HepG2 (cell line): ENCODE measurements around the gene ATP6V0A1. TPM values are rescaled to one million over a fixed set of nuclear protein-coding genes. Genes with fewer than 3 reads are reported as not detected.

ENCODE experiments used
- ATAC-seq: fragments of 200-7000 bp; cut with Tn5 transposase; 3 replicates; pipeline ENCODE4 v1.9.1; 2020; ENCODE audit warnings: mild to moderate bottlenecking, moderate library complexity
- BruUV-seq: library from RNA; stranded (reverse); fragments of 400-500 nt; replicated peaks from 2 replicates; lab custom pipeline; 2021; lab: Mats Ljungman, UMichigan
- CTCF ChIA-PET: fragments of 300-600 bp; formaldehyde crosslinking; extraction: SDS; loops from one replicate; lab custom pipeline; 2021; ENCODE audit warnings: low total read pairs, inconsistent platforms, low intra/inter-chr PET ratio; lab: Yijun Ruan, JAX
- POLR2A ChIA-PET: fragments of 350-600 bp; sonication (Branson Sonifier 250); formaldehyde crosslinking; loops from one replicate; lab custom pipeline; 2020; ENCODE audit warnings: antibody characterized with exemption, inconsistent platforms; lab: Yijun Ruan, JAX
- DNase-seq: peaks from one replicate; pipeline ENCODE4 v3.0.0-alpha.2; 2015; ENCODE audit warnings: low spot score
- FAIRE-seq: peaks from 3 replicates; lab custom pipeline; 2011; peaks lifted over from hg19 to GRCh38; lab: Jason Lieb, UNC
- H2AFZ ChIP-seq: one replicate; pipeline ENCODE4 v1.6.1; 2011; ENCODE audit warnings: low read length, inconsistent platforms
- H3K27ac ChIP-seq: fragments of 300-600 bp; 3 replicates; pipeline ENCODE4 v1.8.0; 2011; ENCODE audit warnings: mixed run types, mild to moderate bottlenecking, mixed read lengths, low read length, inconsistent platforms; ENCODE audit not compliant: insufficient read depth; ENCODE audit errors: extremely low read length
- H3K27me3 ChIP-seq, 2 experiments: fragments of 200-600 bp in 1 of 2; 2 replicates in 1 of 2; 3 replicates in 1 of 2; pipeline versions ENCODE4 v1.6.0 to v1.8.0; 2011; ENCODE audit warnings: low read length in 2 of 2, mild to moderate bottlenecking in 2 of 2, moderate library complexity in 2 of 2, inconsistent platforms in 1 of 2; ENCODE audit not compliant: insufficient read depth in 2 of 2, control insufficient read depth in 1 of 2
- H3K36me3 ChIP-seq, 2 experiments: fragments of 200-600 bp in 1 of 2; replicated peaks in 1 of 2; 2 replicates in 1 of 2; 3 replicates in 1 of 2; pipeline versions ENCODE4 v1.5.1 to v1.8.0; 2011; ENCODE audit warnings: low read length in 2 of 2, inconsistent platforms in 1 of 2; ENCODE audit not compliant: insufficient read depth in 2 of 2, control insufficient read depth in 1 of 2
- H3K4me1 ChIP-seq: 2 replicates; pipeline ENCODE4 v1.5.1; 2012; ENCODE audit warnings: low read length, inconsistent platforms; ENCODE audit not compliant: insufficient read depth
- H3K4me2 ChIP-seq: 2 replicates; pipeline ENCODE4 v1.6.0; 2011; ENCODE audit warnings: low read depth, low read length, inconsistent platforms
- H3K4me3 ChIP-seq, 3 experiments: fragments of 200-600 bp in 1 of 3; sonication (generic), shearing (Covaris generic) in 1 of 3; replicated peaks in 1 of 3; 2 replicates each; pipeline ENCODE4 v1.5.1; 2011 to 2016; ENCODE audit warnings: low read length in 3 of 3, inconsistent platforms in 2 of 3, low read depth in 2 of 3, mild to moderate bottlenecking in 2 of 3, control low read depth in 1 of 3, mixed read lengths in 1 of 3; ENCODE audit not compliant: insufficient read depth in 1 of 3
- H3K79me2 ChIP-seq: one replicate; pipeline ENCODE4 v1.6.1; 2011; ENCODE audit warnings: low read length, inconsistent platforms; ENCODE audit not compliant: insufficient read depth
- H3K9ac ChIP-seq: 2 replicates; pipeline ENCODE4 v1.6.0; 2011; ENCODE audit warnings: mild to moderate bottlenecking, low read depth, low read length, inconsistent platforms; ENCODE audit not compliant: insufficient read depth
- H3K9me3 ChIP-seq: 2 replicates; pipeline ENCODE4 v1.5.1; 2012; ENCODE audit warnings: mild to moderate bottlenecking, low read length
- H4K20me1 ChIP-seq: 2 replicates; pipeline ENCODE4 v1.6.0; 2011; ENCODE audit warnings: inconsistent platforms, mild to moderate bottlenecking, low read length, moderate library complexity; ENCODE audit not compliant: insufficient read depth
- ADNP ChIP-seq: sonication (generic); formaldehyde crosslinking; IDR thresholded peaks from 2 replicates; pipeline ENCODE4 v1.4.0; 2020; ENCODE audit warnings: missing genetic modification reagents
- HNRNPK ChIP-seq: fragments of 200-400 bp; formaldehyde crosslinking; IDR thresholded peaks from 2 replicates; pipeline ENCODE4 v1.6.1; 2018; ENCODE audit warnings: low read length, low read depth, moderate library complexity, mild to moderate bottlenecking; ENCODE audit not compliant: poor library complexity, severe bottlenecking
- KLF11 ChIP-seq: IDR thresholded peaks from 2 replicates; pipeline ENCODE4 v1.6.1; 2016; ENCODE audit warnings: missing compliant biosample characterization
- MXI1 ChIP-seq: IDR thresholded peaks from 3 replicates; pipeline ENCODE4 v1.6.1; 2012; ENCODE audit warnings: low read depth, low read length, inconsistent platforms, borderline replicate concordance
- TMF1 ChIP-seq: sonication (generic); formaldehyde crosslinking; IDR thresholded peaks from 2 replicates; pipeline ENCODE4 v1.8.1; 2022; ENCODE audit warnings: low read depth, missing genetic modification reagents
- ZNF569 ChIP-seq: sonication (generic); formaldehyde crosslinking; IDR thresholded peaks from 2 replicates; pipeline ENCODE4 v1.5.0; 2020; ENCODE audit warnings: mild to moderate bottlenecking, missing genetic modification reagents, moderate library complexity, borderline replicate concordance
- WGBS: methylation state at CpG from one replicate; pipeline ENCODE4 v1.1.6; 2017; ENCODE audit warnings: low lambda C conversion rate; 5-methylcytosine and 5-hydroxymethylcytosine counted together
- in situ Hi-C: cut with HindIII; loops from 2 replicates; pipeline ENCODE4 v1.10.0; 2017; ENCODE audit warnings: low pct_unique_long_range_greater_than_20kb; ENCODE audit not compliant: extremely low pct_ligation_motif_present
- intact Hi-C: fragments of 100-400 bp; cut with micrococcal nuclease; formaldehyde crosslinking; loops from one replicate; pipeline ENCODE4 v1.10.0; 2022; ENCODE audit not compliant: unreplicated experiment
- polyA plus RNA-seq, 8 experiments: library from polyadenylated mRNA; depleted of rRNA in 3 of 8; stranded (reverse) in 7 of 8; unstranded in 1 of 8; fragments of >200 nt; fragmentation: Illumina TruSeq in 4 of 8; extraction: Trizol in 4 of 8; gene quantifications; 2 replicates each; pipeline versions ENCODE4 v1.2.1 to v1.2.3, GENCODE V29; 2011 to 2016; ENCODE audit warnings: low read depth in 4 of 8, missing spikeins in 1 of 8, mixed read lengths in 1 of 8; ENCODE audit not compliant: insufficient read depth in 1 of 8
- total RNA-seq, 5 experiments: library from RNA; depleted of rRNA; stranded (reverse); fragments of >200 nt; fragmentation: Illumina TruSeq; extraction: Trizol; gene quantifications; 2 replicates each; pipeline ENCODE4 v1.2.3, GENCODE V29; 2016; ENCODE audit warnings: low read depth in 1 of 5
- TF ChIP-seq, protein P1 (sequence below): sonication (generic); formaldehyde crosslinking; IDR thresholded peaks from 2 replicates; pipeline ENCODE4 v1.8.0; 2022; ENCODE audit warnings: mild to moderate bottlenecking, missing genetic modification reagents; ENCODE audit not compliant: insufficient replicate concordance
- TF ChIP-seq, protein P2 (sequence below): sonication (generic); formaldehyde crosslinking; IDR thresholded peaks from 2 replicates; pipeline ENCODE4 v1.5.0; 2020; ENCODE audit warnings: mild to moderate bottlenecking, missing genetic modification reagents

Gene ATP6V0A1
- total and polyA plus RNA-seq, 2 of the 13 experiments (the other 11 are each of a cell fraction or from before 2014, with no cell fraction given): 27.9 to 54.1 TPM

DNA sequence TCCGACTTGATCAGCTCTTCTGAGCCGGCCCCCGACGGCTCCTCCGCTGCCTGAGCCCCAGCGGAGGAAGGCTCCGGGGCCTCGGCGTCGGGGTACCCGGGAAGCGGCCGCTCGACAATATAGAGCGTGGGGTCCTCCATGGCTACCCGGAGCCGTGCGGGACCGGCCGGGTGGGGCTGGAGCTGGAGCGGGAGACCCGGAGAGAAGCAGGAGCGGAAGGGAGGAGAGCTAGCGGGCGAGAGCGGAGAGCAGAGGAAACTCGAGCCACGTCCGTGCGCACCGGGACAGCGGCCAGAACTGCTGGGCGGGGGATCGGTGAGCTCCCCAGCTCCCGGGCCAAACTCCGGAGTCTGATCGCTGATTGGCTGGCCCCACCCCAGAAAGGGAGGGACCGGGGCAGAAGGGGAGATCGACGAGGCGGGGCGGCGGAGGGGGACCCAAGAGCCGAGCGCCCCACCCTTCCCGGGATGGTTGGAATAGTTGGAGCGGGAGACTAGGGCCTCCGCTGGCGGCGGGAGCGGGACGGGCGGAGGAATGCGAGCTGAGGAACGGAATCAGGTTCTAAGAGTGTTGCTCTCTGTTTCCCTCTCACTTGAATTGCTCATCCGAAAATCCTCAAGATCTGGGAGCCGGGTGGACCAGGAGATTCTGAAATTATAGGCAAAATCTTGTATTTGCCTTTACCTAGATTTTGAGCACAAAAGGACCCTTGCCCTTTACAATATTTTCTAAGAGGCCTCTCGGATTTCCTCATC, 35.5 kb upstream of the ATP6V0A1 start, which contains the start of gene CAVIN1 (continued):
- TF ChIP-seq, protein P1, sequence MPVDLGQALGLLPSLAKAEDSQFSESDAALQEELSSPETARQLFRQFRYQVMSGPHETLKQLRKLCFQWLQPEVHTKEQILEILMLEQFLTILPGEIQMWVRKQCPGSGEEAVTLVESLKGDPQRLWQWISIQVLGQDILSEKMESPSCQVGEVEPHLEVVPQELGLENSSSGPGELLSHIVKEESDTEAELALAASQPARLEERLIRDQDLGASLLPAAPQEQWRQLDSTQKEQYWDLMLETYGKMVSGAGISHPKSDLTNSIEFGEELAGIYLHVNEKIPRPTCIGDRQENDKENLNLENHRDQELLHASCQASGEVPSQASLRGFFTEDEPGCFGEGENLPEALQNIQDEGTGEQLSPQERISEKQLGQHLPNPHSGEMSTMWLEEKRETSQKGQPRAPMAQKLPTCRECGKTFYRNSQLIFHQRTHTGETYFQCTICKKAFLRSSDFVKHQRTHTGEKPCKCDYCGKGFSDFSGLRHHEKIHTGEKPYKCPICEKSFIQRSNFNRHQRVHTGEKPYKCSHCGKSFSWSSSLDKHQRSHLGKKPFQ (CRISPR knock-in tag): peak; percentile 86
- TF ChIP-seq TMF1 (CRISPR knock-in tag) (0 out of 2 replicates have a peak, but pooled peaks have one; percentile 6), KLF11 (CRISPR knock-in tag) (peak; percentile 93)

DNA sequence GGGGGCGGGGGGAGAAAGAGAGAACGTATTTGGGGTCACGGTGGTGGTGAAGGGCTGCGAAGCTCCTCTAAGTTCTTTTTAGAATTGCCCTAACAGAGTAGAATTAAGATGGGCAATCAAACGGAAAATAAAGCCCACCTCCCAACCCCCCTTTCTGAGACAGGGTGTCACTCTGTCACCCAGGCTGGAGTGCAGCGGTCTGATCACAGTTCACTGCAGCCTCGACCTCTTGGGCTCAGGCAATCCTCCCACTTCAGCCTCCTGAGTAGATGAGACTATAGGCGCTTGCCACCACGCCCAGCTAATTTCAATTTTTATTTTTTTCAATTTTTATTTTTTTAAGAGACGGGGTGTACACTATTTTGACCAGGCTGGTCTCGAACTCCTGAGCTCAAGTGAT, 34.9 kb upstream of the ATP6V0A1 start:
- FAIRE-seq: no peak
- no peak overlapping the region for H2AFZ ChIP-seq
- peaks cover 53% of the 10 kb centered on the region for H3K4me1 ChIP-seq
- DNase-seq: no peak
- peak overlapping the region; percentile 93 for H3K4me2 ChIP-seq
- H3K9me3 ChIP-seq: no peaks in the 10 kb centered on the region
- H3K27me3 ChIP-seq: no peaks in the 10 kb centered on the region; a peak in 1 of 5 replicates
- intact Hi-C loops (loop anchor here (10.0 kb wide), 1 partner anchor 61 kb away; no protein-coding TSS in a partner anchor), in situ Hi-C loops (loop anchor here (5.0 kb wide), 1 partner anchor 94 kb away; no protein-coding TSS in a partner anchor)
- H3K36me3 ChIP-seq: no peaks in the 10 kb centered on the region
- H3K27ac ChIP-seq: no peak overlapping the region
- H4K20me1 ChIP-seq: no peaks in the 10 kb centered on the region
- ChIA-PET POLR2A (interaction anchor here (0.6 to 1.9 kb wide), 16 partner anchors 8 to 154 kb away, joined by 3 to 27 read pairs (median 8); partner anchors contain the start of genes NAGLU and STAT3), CTCF (no interaction called here)
- ATAC-seq: no peak
- TF ChIP-seq, protein P2, sequence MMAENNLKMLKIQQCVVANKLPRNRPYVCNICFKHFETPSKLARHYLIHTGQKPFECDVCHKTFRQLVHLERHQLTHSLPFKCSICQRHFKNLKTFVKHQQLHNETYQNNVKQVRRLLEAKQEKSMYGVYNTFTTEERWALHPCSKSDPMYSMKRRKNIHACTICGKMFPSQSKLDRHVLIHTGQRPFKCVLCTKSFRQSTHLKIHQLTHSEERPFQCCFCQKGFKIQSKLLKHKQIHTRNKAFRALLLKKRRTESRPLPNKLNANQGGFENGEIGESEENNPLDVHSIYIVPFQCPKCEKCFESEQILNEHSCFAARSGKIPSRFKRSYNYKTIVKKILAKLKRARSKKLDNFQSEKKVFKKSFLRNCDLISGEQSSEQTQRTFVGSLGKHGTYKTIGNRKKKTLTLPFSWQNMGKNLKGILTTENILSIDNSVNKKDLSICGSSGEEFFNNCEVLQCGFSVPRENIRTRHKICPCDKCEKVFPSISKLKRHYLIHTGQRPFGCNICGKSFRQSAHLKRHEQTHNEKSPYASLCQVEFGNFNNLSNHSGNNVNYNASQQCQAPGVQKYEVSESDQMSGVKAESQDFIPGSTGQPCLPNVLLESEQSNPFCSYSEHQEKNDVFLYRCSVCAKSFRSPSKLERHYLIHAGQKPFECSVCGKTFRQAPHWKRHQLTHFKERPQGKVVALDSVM (CRISPR knock-in tag): peak; percentile 89
- 0 out of 2 replicates have a peak, but pooled peaks have one; percentile 10 for TF ChIP-seq ADNP
- TF ChIP-seq ZNF569 (CRISPR knock-in tag): no peak
- peak; percentile 1 for TF ChIP-seq HNRNPK
- no peak for TF ChIP-seq MXI1
- TSS peak; percentile 70 for BruUV-seq
- H3K79me2 ChIP-seq: peaks cover 10% of the 10 kb centered on the region
- peak overlapping the region; percentile 78 to 95 (median 88); a peak in 4 of 6 replicates for H3K4me3 ChIP-seq
- peak overlapping the region; percentile 72; the same call in 1 of the 2 replicates for H3K9ac ChIP-seq
- 42% methylated on average over 11 of the region's 11 CpGs for WGBS
